Left ventricle myocardium superior (tissue), 1 donor: Measurements from ENCODE around the gene PPM1D. TPM values are rescaled to one million over a fixed set of nuclear protein-coding genes. Genes with fewer than 3 reads are reported as not detected.
A peak's percentile ranks its signal among the peaks of the same experiment; 100 is the strongest.
"Not testable (repeated sequence)": the region's sequence is repeated elsewhere in the genome, so short reads cannot be mapped to it uniquely, and the experiment has no call there.

Experiments
- ATAC-seq: fragments of 200-7000 bp; cut with Tn5 transposase; one replicate; pipeline ENCODE4 v1.9.1; 2020; ENCODE audit warnings: mild to moderate bottlenecking, moderate library complexity
- DNase-seq: peaks from one replicate; pipeline ENCODE4 v3.0.0-alpha.2; 2020
- intact Hi-C: fragments of 100-400 bp; cut with micrococcal nuclease; formaldehyde crosslinking; loops from one replicate; pipeline ENCODE4 v1.11.0; 2022
- total RNA-seq: library from RNA; stranded (reverse); fragmentation: NEBNext Ultra II Directional; extraction: Animal tissue kit (Norgen Biotek cat#: 25700); gene quantifications from one replicate; pipeline ENCODE4 v1.2.1, GENCODE V29; 2021
- donor health status: DM: no; HTN: yes; CAD: no; lungs with severe emphysema.

PPM1D gene
- total RNA-seq, 1 donor from 2014 or later, result 7.4 TPM

DNA sequence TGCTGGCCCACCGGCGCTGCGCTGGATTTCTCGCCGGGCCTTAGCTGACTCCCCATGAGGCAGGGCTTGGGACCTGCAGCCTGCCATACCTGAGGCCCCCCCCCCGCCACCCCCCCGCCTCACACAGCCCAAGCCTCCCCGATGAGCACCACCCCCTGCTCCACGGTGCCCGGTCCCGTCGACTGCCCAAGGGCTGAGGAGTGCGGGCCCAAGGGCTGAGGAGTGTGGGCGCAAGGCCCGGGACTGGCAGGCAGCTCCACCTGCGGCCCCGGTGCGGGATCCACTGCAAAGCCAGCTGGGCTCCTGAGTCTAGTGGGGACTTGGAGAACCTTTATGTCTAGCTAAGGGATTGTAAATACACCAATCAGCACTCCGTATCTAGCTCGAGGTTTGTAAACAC is 13.8 kb downstream of the PPM1D start:
- DNase-seq, intact Hi-C loops, ATAC-seq: not testable (repeated sequence)

DNA sequence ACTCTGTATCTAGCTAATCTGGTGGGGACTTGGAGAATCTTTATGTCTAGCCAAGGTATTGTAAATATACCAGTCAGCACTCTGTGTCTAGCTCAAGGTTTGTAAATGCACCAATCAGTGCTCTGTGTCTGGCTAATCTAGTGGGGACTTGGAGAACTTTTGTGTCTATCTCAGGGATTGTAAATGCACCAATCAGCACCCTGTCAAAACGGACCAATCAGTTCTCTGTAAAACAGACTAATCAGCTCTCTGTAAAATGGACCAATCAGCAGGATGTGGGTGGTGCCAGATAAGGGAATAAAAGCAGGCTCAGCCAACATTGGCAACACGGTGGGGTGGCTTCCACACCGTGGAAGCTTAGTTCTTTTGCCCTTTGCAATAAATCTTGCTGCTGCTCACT is 14.3 kb downstream of the PPM1D start:
- ATAC-seq, result not testable (repeated sequence)

DNA sequence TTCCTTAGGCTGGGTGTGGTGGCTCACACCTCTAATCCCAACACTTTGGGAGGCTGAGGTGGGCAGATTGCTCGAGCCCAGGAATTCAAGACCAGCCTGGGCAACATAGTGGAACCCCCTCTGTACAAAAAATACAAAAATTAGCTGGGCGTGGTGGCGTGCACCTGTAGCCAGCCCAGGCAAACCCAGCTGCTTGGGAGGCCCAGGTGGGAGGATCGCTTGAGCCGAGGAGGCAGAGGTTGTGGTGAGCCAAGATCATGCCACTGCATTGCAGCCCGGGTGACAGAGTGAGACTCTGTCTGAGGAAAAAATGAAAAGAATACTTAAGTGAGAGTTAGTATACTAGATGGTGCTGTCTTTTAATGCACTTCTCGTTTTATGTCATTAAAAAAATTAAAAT is 15.1 kb downstream of the PPM1D start:
- intact Hi-C loops, result no loop called here
- ATAC-seq (no peak), DNase-seq (no peak)

More for the DNA sequence above, 14.3 kb downstream of the PPM1D start:
- DNase-seq, intact Hi-C loops: not testable (repeated sequence)

DNA sequence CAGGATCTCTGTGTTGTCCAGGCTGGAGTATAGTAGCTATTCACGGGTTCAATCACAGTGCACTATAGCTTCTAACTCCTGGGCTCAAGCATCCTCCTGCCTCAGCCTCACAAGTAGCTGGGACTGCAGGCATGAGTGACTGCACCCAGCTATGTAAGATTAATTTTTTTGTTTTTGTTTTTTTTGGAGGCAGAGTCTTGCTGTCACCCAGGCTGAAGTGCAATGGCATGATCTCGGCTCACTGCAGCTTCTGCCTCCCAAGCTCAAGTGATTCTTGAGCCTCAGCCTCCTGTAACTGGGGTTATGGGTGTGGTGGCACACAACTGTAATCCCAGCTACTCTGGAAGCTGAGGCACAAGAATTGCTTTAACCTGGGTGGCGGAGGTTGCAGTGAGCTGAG is 15.8 kb downstream of the PPM1D start:
- no peak for DNase-seq
- intact Hi-C loops, result no loop called here
- no peak for ATAC-seq

DNA sequence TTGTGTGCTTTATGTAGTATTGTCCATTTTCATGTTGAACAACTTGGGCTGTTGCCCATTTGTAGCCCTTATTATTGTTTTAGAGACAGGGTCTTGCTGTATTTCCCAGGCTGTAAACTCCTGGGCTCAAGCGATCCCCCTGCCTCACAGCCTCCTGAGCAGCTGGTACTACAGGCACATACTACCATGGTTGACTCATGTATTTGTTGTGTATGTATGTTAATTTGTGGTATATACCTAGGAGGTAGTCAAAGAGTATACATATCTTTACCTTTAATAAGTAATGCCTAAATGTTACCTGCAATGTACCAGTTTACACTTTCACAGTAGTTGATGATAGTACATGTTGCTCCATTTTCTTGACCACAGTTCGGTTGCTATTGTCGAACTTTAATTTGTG is 18.1 kb downstream of the PPM1D start:
- ATAC-seq, result no peak
- intact Hi-C loops, result no loop called here
- no peak for DNase-seq

DNA sequence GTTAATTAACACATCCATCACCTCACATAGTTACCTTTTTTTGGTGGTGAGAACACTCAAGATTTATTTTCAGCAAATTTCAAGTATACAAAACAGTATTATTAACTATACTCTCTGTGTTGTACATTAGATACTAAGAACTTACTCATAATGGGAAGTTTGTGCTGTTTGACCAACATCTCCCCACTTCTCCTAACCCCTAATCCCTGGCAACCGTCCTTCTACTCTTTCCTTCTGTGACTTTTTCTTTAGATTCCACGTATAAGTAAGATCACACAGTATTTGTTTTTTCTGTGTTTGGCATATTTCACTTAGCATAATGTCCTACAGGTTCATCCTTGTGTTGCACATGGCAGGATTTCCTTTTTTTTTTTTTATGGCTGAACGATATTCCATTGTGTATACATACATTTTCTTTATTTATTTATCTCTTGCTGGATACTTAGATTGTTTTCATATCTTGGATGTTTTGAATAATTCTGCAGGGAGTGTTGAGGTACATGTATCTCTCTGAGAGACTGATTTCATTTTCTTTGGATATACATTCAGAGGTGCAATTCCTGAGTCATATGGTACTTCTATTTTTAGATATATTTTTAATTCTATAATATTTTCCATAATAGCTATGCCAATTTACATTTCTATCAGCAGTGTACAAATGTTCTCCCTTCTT is 19.0 kb downstream of the PPM1D start:
- intact Hi-C loops, result no loop called here
- DNase-seq, result no peak

DNA sequence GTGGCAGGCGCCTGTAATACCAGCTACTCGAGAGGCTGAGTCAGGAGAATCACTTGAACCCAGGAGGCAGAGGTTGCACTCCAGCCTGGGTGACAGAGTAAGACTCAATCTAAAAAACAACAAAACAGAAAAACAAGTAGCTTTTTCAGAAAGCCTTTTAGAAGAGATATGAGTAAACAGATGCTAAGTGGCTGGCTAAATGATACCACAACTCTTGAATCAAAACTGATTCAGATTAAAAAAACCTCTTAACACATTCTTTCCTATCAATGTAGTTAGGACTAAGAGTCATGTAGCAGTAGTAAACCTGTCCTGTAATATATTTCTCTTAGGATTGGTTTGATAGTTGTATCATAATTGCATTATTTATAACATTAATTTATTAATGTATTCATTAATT is 23.0 kb downstream of the PPM1D start:
- DNase-seq (no peak), ATAC-seq (no peak)
- intact Hi-C loops, result no loop called here

More for the DNA sequence above, 19.0 kb downstream of the PPM1D start:
- no peak for ATAC-seq

DNA sequence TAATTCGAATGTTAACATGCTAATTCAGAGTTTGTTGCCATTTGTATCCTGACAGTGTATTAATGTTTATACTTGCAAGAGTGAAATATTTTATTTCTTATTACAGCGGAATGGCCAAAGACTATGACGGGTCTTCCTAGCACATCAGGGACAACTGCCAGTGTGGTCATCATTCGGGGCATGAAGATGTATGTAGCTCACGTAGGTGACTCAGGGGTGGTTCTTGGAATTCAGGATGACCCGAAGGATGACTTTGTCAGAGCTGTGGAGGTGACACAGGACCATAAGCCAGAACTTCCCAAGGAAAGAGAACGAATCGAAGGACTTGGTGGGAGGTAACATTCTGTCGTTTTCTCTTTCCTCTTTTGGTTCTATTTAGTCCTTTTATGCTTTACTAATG is 23.4 kb downstream of the PPM1D start:
- ATAC-seq, result no peak
- intact Hi-C loops, result no loop called here

DNA sequence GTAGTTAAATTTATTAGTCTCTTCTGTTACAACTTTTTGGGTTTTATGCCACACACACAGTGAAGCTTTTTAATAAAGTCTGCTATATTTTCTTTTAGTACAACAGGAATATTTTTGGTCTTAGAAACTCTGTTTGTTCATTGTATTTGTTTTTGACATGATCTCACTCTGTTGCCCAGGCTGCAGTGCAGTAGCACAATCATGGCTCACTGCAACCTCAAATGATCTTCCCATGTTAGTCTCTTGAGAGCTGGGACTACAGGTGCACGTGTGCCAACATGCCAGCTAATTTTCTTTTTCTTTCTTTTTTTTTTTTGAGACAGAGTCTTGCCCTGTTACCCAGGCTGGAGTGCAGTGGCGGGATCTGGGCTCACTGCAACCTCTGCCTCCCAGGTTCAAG is 27.1 kb downstream of the PPM1D start:
- DNase-seq, result no peak
- ATAC-seq, result no peak
- intact Hi-C loops, result no loop called here

More for the DNA sequence above, 23.4 kb downstream of the PPM1D start:
- no peak for DNase-seq

DNA sequence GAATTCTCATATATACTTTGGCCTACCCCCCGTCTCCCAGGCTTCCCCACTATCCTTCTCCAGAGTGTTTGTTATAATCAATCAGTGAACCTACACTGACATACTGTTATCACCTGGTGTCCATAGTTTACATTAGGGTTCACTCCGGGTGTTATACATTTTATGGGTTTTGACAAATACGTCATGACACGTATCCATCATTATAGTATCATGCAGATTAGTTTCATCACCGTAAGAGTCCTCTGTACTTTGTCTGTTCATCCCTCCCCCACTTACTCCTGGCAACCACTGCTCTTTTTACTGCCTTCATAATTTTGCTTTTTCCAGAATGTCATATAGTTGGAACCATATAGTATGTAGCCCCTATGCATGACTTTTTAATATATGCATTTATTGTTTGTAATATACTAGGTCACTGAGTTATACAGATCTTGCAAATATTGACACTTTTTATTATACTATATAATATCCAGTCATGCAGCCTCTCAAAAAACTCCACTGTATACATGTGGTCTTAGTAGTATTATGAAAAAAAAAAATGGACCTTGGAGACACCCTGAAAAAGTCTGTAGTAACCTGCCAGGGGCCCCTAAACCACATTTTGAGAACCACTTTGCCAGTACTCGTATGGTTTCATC is 28.4 kb downstream of the PPM1D start:
- DNase-seq (no peak), ATAC-seq (no peak)

DNA sequence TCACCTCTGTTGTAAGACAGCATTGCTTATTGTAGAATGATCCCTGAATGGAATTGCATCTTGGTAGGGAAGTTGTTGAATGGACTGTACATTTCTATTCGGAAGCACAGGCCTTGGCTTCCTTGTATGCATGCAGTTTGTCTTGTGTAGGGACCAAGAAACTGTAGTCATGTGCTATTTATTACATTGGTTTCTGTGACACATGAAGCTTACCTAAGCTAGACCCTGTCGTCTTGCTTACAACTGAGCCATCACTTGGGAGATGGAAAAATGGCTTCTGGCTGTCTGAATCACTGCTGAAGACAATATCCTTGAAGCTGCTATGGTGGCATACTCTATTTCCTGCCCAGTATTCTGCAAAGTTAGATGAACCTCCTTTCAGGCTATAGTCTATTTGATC is 29.1 kb downstream of the PPM1D start:
- ATAC-seq (no peak), DNase-seq (no peak)
- intact Hi-C loops, result no loop called here

More for the DNA sequence above, 28.4 kb downstream of the PPM1D start:
- intact Hi-C loops, result no loop called here

- DNase-seq, result peak; percentile 48
- ATAC-seq, result no peak
- intact Hi-C loops, result loop anchor here (10.0 kb wide), 1 partner anchor 56 kb away; no protein-coding TSS in a partner anchor
These were observed 30.4 kb downstream of the PPM1D start for GRCh38 chr17:60630352-60630751.

DNA sequence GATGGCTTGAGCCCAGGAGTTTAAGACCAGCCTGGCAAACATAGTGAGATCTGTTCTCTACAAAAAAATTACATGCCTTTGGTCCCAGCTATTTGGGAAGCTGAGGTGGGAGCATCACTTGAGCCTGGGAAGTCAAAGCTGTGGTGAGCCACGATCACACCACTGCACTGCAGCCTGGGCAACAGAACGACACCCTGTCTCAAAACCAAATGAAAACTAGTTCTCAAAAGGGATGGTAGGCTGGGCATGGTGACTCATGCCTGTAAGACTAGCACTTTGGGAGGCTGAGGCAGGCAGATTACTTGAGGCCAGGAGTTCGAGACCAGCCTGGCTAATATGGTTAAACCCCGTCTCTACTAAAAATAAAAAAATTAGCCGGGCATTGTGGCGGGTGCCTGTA is 31.1 kb downstream of the PPM1D start:
- no peak for DNase-seq
- ATAC-seq, result no peak
- intact Hi-C loops, result loop anchor here (10.0 kb wide), 1 partner anchor 56 kb away; no protein-coding TSS in a partner anchor

DNA sequence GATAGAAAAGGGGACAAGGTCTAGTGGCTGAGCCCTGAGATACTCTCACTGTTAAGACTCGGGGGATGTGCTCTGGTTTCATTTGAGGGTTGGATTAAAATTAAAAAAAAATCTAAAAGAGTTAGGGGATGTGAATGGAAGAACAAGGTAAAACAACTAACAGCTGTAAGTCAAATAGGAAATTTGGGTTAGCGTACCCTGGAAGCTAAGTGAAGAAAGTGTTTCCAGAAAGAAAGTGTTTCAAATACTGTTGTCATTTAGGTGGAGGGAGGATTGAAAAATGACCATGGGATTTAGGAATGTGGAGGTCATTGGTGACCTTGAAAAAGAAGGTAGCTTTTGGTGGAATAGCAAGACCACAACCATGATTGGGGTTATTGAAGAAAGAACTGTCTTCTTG is 37.7 kb downstream of the PPM1D start:
- intact Hi-C loops, result loop anchor here (10.0 kb wide), 1 partner anchor 63 kb away; no protein-coding TSS in a partner anchor
- no peak for ATAC-seq

DNA sequence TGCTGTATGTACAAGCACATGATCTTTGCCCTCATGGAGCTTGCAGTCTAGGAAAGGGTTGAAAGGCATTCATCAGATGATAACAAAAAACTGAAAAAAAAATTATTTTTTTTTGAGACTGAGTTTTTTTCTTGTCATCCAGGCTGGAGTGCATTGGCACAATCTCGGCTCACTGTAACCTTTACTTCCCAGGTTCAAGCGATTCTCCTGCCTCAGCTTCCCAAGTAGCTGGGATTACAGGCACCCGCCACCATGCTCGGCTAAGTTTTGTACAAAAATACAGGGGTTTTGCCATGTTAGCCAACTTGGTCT is 39.0 kb downstream of the PPM1D start:
- DNase-seq (no peak), ATAC-seq (no peak)
- intact Hi-C loops, result loop anchor here (10.0 kb wide), 1 partner anchor 64 kb away; no protein-coding TSS in a partner anchor

More for the DNA sequence above, 37.7 kb downstream of the PPM1D start:
- no peak for DNase-seq

- DNase-seq, result no peak
- intact Hi-C loops, result no loop called here
- ATAC-seq, result no peak
These were observed 40.5 kb downstream of the PPM1D start for GRCh38 chr17:60640503-60640902.

GRCh38 chr17:60641126-60641525 is 41.1 kb downstream of the PPM1D start:
- DNase-seq, result no peak
- ATAC-seq, result no peak
- intact Hi-C loops, result no loop called here

DNA sequence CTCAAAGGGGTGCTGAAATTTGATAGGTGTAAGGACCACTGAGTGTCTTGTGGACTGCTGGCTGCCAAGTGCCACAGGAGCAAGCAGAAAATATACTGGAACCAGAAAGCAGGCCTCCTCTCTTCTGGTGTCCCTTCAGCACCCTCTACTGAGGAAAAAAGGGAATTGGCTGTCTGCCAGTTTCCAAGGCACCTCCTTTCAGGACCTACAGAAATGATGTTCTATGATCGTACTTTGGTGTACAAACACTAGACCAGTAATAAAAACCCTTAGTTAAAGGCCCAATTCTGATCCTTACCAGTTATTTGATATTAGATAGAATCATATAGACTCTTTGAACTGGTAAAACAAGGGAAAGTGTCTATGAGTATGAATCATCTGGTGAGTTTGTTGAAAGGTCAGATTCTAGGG is 41.8 kb downstream of the PPM1D start:
- DNase-seq, result no peak
- intact Hi-C loops, result no loop called here
- ATAC-seq, result peak; percentile 75

DNA sequence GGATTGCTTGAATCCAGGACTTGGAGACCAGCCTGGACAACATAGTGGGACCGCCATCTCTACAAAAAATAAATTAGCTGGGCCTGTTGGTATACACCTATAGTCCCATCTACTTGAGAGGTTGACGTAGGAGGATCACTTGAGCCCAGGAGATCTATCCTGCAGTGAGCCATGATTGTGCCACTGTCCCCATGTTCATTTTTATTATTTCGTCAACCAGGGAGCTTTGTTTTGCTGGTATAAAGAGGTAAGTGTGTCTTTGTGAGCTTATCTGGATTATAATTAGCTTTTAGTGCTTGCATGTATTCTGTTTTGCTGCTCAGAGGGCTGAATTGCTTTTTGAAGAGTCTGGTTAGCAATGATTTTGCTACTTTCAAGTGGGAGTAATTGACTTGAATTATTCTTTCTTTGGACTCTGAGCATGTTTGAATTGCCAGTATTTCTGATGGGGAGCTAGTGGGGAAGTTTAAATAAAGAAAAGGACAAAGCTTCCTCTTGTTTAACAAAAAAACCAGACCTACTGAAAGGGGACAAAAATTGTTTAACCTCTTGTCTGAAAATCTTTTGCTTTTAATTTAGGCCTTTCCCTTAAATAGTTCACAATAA is 46.0 kb downstream of the PPM1D start:
- ATAC-seq (no peak), DNase-seq (no peak)
- intact Hi-C loops, result no loop called here

- ATAC-seq (no peak), DNase-seq (no peak)
- intact Hi-C loops, result no loop called here
These were observed 46.7 kb downstream of the PPM1D start for GRCh38 chr17:60646701-60647100.

GRCh38 chr17:60647705-60648104 is 47.7 kb downstream of the PPM1D start:
- no peak for ATAC-seq
- DNase-seq, result no peak
- intact Hi-C loops, result no loop called here
